ENCODE results near the gene ITGA8.

ITGA8 gene

DNA sequence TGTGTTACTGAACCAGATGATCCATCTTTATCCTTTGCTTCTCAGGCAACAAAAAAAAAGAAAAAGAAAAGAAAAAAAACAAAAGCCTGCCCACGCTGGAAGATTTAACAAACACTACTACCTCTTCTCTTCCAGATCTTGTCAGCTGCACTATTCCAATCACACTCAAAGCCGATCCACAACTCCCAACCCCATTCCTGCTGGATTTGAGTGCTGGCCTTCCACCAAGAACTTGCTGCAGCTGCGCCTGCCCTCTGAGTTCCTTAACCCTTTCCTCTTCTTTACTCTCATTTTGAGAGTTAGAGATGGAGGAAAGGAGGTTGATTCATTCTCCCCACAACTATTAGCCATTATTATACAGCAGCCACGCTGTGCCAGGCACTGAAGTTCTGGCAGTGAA lies 16.0 kb upstream of the ITGA8 start:
- DNase-seq (ENCODE audit: low read depth), result no peak

DNA sequence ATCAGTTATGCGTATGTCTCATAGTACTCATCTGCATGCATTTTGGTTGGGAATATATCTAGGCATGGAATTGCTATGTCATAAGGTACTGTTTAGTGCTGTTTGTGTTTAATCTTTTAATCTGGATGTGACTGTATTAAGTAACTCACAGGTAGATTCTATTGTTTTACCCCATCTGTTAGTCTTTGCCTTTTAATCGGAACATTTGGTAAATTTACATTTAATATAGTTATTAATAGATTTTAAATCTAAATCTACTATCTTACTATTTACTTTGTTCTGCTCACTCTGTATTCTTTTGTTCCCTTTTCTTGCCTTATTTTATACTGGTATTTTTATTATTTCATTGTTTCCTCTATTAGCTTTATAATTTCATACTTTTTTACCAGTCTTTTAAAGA lies 10.6 kb upstream of the ITGA8 start:
- DNase-seq (ENCODE audit: low read depth), result no peak

DNA sequence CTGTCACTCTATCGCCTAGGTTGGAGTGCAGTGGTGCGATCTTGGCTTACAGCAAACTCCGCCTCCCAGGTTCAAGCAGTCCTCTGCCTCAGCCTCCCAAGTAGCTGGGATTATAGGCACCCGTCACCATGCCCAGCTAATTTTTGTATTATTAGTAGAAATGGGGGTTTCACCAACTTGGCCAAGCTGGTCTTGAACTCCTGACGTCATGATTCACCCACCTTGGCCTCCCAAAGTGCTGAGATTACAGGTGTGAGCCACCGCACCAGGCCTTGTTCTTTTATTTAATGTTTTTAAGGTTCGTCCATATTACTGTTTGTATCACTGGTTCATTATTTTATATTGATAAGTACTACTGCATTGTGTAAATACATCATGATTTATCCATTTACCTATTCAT lies 10.2 kb upstream of the ITGA8 start:
- DNase-seq (ENCODE audit: low read depth), result no peak

GRCh38 chr10:15726042-15726441 lies 6.3 kb upstream of the ITGA8 start:
- DNase-seq (ENCODE audit: low read depth), result no peak

DNA sequence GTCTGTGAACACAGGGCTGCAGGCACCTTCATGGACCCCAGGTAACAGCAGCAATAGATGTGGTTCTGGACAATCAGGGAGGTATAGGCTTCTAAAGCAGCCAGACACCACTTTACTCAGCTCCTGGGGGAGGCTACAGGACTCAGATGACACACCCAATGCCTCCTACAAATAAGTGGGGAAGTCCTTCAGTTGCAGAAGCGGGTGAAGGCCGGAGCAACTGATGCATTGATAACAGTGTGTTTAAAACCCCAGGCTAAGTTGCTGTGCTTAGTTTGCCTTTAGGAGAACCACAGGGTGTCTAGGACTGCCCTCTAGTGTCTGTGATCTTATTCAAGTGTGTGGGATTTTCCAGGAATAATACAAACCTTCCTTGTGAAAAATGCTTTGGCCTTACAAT lies 5.9 kb upstream of the ITGA8 start:
- no peak for DNase-seq (ENCODE audit: low read depth)

- no peak for DNase-seq (ENCODE audit: low read depth)
These were observed 5.0 kb upstream of the ITGA8 start for GRCh38 chr10:15724683-15725082.

GRCh38 chr10:15723803-15724202 lies 4.1 kb upstream of the ITGA8 start:
- DNase-seq (ENCODE audit: low read depth), result no peak

GRCh38 chr10:15720635-15721287 lies 1.0 kb upstream of the ITGA8 start:
- no peak for DNase-seq (ENCODE audit: low read depth)

DNA sequence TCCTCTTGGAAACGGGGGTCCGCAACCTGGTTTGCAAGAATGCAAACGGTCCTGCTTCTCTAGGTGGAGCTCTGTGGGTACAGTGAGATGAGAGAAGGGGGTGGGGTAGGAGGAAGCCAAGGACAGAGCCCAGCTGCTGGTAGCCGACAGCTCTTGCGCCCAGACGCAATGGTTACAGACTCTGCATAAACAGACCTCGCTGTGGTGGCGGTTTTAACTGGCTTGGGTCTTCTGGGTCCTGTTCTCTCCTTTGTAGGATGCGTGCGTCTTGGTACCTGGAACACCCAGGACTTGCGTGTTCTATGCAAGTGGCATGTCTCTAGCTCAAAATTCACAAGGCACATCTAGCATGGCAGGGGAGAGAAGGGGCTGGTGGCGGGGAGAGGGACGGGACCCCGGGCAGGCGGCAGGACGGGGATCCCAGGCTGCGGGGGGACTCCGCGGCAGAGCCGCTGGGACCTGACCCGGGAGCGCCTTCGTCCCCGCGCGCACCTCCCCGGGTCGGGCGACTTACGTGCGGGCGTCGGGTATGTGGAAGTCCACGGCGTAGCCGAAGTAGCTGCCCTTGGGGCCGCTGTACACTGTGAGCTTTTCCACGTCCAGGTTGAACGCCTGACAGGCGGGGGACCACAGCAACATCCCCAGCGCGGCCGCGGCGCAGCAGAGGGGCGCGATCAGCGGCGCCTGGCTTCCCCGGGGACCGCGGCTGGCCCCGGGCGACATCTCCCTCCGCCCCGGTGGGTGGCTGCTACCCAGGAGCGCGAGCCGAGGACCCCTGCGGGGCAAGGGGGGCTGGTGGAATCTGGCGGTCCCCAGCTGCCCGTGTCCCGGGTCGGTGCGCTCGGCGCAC lies 448 bp downstream of the ITGA8 start:
- DNase-seq (ENCODE audit: low read depth), result no peak

DNA sequence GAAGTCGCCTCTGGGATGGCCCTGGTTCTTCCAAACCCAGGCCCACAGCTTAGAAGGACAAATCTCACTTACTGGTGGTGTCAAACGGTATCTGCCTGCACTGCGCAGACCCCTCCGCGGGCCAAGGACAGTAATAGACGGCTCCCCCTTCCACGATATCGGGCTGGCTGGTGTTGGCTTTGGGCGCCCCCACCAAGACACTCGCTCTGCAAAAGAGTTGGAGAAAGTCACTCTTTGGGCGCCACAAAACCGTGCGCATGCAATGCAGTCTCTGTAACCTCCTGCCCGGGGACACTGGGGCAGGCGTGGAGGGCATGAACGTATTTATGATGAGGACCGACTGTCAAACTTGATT lies 1.1 kb downstream of the ITGA8 start:
- no peak for DNase-seq (ENCODE audit: low read depth)

- DNase-seq (ENCODE audit: low read depth), result no peak
These were observed 4.0 kb downstream of the ITGA8 start for GRCh38 chr10:15715619-15716227.

- DNase-seq (ENCODE audit: low read depth), result no peak
These were observed 4.9 kb downstream of the ITGA8 start for GRCh38 chr10:15714847-15715246.

DNA sequence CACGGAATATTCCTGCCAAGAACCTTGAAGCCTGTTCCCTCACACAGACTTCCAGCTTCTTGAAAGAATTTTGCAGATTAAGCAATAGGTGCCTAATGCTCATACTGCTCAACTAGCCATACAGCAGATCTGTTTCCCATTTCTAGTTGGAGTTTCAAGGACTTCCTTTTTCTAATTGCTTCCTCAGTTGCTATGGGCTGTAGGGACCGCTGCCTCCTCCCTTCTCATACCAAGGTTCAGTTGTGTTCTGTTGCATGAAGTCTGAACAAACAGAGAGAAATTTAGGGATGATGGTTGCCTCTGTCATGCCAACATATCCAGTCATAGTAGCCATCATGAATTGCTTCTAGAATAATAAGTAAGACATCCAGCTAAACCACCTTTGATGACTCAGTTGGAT lies 6.8 kb downstream of the ITGA8 start:
- DNase-seq (ENCODE audit: low read depth), result no peak

DNA sequence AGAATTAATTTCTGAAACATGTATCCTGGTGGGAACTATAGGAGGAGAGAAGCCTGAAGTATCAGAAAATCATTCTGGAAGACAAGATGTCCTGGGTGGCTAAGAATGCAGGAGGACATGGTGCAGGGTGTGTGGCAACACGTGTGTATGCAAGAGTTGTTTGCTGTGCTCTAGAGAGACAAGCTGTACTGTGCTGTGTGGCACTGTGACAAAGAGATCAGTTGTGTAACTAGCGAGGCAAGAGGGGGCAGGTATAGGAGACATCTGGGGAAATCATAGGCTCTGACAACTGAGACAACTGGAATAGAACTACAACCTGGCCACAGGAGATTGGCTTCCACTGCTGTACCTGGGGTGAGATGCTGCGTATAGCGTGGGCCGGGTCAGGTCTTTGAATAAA lies 9.3 kb downstream of the ITGA8 start:
- DNase-seq (ENCODE audit: low read depth), result no peak

DNA sequence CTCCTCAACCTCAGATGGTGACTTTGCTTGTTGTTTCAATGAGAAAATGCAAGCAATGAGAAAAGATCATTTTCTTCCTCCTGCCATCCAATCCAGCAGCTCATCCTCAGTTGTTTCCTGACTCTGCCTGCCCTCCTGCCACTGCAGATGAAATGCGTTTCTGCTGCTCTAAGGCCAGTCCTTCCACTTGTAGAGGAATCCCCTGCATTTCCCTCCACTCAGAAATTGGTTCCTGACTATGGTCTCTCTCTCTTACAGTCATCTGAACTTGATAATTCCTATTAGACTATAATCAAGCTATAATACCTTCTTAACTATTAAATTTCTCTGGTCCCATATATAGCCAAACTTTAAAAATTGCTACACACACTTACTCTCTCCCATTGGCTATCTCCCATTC lies 14.4 kb downstream of the ITGA8 start:
- DNase-seq (ENCODE audit: low read depth), result no peak

DNA sequence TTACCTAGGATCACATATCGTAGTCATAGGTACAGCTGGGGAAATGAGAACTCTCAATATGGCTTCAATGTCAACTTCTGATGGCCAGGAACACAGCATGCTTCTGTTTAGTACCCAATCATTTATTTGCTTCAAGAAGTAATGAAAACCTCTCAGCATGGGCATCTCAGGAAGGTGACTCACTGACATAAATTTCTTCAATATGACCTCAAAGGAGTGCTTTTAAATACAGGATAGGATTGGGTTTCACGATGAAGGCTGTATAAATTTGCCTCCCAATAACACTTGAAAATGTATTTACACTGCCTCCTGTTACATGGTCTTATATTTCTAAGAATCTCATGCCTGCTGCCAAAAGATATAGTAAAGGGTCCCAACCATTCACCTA lies 15.1 kb downstream of the ITGA8 start:
- DNase-seq (ENCODE audit: low read depth), result no peak

DNA sequence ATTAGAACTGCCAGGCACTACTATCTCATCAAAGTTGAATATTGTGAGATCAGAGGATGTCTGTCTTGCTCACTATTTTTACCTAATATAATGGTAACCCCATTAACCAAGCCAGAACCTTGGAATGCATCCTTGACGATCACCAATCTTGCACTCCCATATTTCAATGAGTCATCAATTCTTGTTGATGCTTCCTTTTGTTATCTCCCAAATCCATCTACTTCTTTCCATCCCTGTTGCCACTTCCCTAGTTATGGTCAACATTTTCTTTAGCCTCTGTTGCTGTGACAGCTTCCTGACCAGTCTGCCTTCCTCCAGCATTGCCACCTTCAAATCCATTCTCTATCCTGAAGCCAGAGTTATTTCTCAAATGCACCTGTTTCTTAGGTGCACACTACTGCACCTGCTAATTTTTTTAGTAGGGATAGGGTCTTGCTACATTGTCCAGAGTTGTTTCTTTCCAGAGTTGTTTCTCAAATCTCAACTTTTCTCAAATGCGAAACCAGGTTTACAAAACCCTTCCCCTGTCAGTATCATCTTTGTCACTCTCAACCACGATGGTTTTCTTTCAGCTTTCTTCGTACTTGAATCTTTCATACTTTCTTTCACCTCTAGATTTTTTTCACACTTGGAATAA lies 15.7 kb downstream of the ITGA8 start:
- no peak for DNase-seq (ENCODE audit: low read depth)

DNA sequence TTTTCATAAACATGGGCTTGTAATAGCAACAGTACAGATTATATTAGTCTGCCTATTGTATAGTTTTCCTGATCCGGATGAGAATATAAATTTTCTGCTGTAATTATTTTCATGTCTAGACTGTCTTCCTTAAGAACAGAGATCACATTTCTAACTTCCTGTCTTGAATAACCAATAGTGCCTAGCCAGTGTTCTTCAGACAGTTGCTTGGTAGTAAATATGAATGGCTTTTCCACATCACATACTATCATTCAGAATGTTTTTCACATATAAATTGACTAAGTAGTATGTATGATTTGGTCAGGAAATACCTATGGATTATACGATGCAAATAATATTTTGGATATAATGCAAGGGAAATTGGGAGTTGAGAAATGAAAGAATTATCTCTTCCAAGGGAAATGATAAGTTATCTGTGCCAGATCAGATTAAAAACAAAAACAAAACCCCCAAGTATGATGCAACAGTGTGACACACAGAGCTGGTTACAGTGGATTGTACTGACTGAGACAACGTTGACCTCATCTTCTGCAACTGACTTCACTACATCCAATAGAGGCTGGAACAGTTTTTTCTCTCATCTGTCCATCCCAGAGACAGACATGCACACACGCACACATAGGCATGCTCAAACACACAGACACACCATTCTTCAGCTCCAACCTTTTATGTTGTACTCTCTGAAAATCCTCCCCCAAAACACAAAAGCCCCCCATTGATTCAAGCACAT lies 16.4 kb downstream of the ITGA8 start:
- no peak for DNase-seq (ENCODE audit: low read depth)

GRCh38 chr10:15700078-15700674 lies 19.5 kb downstream of the ITGA8 start:
- no peak for DNase-seq (ENCODE audit: low read depth)

GRCh38 chr10:15695852-15696251 lies 23.9 kb downstream of the ITGA8 start:
- DNase-seq (ENCODE audit: low read depth), result no peak

DNA sequence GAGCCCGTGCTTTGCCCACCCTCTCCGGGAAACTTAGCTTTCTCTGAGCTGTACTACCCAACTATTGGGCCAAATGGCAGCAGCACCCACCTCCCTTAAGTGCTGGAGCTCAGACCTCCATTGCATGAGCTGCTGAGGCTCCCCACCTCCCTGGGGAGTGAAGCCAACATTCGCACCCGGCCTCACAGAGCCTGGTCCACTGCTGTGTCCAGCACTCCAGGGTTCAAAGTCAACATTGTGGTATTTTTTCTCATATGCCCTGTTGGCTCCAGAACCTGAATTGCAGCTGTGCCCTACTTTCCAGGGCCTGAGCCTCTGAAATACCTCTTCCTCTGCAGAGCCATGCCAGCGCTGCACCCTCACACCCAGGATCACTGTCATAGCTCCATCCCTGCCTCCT lies 29.7 kb downstream of the ITGA8 start:
- no peak for DNase-seq (ENCODE audit: low read depth)

DNA sequence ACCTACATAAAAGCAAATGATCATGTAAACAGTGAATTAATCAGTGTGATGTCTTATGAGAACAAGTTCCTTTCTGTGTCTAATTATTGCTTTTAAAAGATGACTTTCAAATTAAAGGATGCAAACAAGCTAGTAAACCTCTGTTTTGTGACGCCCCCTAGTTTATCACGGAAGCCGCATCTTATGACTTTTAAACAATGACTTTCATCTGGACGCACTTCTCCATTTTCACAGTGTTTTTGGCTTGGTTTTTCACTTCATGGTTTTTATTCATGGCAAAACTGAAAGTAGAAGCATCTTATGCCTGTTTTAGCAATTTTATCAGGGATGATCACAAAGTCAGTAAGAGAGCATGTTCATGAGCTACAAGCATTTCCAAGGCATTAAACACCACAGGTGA lies 35.0 kb downstream of the ITGA8 start:
- no peak for DNase-seq (ENCODE audit: low read depth)
